Measurements from ENCODE around the gene CDC42SE2.

The CDC42SE2 gene

GRCh38 chr5:131441184-131441583, 177.3 kb downstream of the CDC42SE2 start:
- H3K4me3 Mint-ChIP-seq: no peak overlapping the region
- H3K27ac Mint-ChIP-seq: no peak overlapping the region
- peaks cover 52% of the 10 kb centered on the region for H3K36me3 Mint-ChIP-seq (ENCODE audit: low read depth)
- no peaks in the 10 kb centered on the region for H3K27me3 Mint-ChIP-seq (ENCODE audit: low read depth)
- H3K4me1 Mint-ChIP-seq (ENCODE audit: low read depth): peaks cover 12% of the 10 kb centered on the region
- H3K9me3 Mint-ChIP-seq: no peaks in the 10 kb centered on the region
